ENCODE measurements around the gene AP2A2.

DNA sequence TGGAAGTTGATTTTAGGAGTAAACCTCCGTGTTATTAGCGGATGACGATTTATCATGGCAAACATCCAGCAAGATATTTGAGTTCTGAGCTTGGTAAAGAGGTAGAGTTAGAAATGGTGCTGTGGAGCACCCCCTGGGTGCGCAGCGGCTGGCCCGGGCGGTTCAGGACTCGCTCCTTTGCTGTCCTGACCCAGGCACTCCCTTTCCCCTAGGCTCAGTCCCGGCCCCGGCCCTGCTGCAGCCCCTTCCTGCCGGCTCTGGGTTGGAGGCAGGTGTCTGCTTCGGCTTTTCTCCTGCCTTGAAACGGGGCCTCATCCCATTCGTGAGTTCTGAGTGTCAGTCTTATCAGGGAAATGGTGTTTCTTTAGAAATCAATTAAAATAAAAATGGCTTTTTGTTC is 33.4 kb downstream of the AP2A2 start:
- TF ChIP-seq, protein P1, sequence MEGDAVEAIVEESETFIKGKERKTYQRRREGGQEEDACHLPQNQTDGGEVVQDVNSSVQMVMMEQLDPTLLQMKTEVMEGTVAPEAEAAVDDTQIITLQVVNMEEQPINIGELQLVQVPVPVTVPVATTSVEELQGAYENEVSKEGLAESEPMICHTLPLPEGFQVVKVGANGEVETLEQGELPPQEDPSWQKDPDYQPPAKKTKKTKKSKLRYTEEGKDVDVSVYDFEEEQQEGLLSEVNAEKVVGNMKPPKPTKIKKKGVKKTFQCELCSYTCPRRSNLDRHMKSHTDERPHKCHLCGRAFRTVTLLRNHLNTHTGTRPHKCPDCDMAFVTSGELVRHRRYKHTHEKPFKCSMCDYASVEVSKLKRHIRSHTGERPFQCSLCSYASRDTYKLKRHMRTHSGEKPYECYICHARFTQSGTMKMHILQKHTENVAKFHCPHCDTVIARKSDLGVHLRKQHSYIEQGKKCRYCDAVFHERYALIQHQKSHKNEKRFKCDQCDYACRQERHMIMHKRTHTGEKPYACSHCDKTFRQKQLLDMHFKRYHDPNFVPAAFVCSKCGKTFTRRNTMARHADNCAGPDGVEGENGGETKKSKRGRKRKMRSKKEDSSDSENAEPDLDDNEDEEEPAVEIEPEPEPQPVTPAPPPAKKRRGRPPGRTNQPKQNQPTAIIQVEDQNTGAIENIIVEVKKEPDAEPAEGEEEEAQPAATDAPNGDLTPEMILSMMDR (IDR thresholded peaks at IDR 0.05), result no peak
- TF ChIP-seq POLR2A (IDR thresholded peaks at IDR 0.05), result no peak

Data from lower leg skin (tissue), 3 donors.